Measurements from ENCODE around the gene RNF222.
"Not testable (repeated sequence)": the region's sequence is repeated elsewhere in the genome, so short reads cannot be mapped to it uniquely, and the experiment has no call there.

RNF222 gene

GRCh38 chr17:8378117-8378516 is 19.5 kb downstream of the RNF222 start:
- FAIRE-seq = not testable (repeated sequence)

DNA sequence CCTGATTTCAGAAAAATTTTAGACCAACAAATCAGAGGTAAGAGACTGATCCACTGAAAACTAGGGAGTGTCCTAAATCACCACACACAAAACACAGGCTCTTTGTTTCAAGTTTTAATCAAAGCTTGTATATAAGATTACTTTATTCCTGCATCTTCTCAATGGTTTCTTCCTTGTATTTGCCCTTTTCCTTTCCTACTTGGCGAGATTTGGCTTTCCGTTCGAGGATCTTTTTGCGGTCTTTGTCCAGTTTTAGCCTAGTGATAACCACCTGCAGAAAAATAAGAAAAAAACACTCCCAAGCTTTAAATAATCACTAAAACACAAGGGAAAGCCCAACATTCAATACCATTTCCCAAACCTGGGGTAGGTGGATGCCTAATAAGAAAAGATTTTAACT is 20.2 kb downstream of the RNF222 start:
- no peak for FAIRE-seq

DNA sequence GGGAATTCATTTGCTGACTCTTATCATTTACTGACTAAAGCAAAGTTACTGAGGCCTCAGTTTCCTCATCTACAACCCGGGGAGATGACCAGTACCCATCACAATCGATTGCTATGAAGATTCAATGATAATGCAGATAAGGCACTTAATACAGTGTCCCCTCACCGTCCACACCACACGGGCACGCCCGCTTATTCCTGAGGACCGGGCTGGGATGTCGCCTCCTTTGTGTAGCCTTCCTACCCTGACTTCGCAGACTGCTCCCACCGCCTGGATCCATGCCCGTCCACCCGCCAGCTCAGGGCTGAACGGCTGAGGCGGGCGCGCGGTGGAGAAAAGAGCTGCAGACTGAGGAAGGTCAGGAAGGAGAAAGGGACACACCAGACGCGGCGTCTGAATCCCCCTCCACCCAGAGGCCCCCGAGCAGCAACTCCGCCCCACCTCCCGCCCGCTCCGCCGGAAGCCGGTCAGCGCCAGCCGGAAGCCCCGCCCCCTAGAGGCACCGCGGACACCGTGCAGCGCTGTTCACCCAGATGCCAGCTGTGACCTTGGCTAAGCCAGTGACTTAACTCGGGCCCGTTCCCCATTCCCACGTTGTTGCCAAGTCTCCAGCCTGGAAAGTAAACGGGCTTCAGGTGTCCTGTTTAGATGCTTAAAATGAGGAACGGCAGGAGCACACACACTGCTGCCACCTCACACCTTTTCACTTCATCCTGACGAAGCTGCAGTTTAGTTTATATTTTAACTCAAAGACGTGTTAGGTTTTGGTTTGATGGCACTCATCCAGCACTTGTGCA is 21.2 kb downstream of the RNF222 start, which contains the start of gene KRABD2:
Gene KRABD2 (minus strand): TSS at position 434 of the 797 bp plus-strand sequence.
- no peak for FAIRE-seq

- no peak for FAIRE-seq
These were observed 21.8 kb downstream of the RNF222 start for GRCh38 chr17:8375738-8376259.

DNA sequence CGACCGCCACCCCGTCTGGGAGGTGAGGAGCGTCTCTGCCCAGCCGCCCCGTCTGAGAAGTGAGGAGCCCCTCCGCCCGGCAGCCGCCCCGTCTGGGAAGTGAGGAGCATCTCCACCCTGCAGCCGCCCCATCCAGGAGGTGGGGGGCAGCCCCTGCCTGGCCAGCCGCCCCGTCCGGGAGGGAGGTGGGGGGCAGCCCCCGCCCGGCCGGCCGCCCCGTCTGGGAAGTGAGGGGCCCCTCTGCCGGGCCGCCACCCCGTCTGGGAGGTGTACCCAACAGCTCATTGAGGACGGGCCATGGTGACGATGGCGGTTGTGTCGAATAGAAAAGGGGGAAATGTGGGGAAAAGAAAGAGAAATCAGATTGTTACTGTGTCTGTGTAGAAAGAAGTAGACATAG is 23.8 kb downstream of the RNF222 start:
- not testable (repeated sequence) for FAIRE-seq

- no peak for FAIRE-seq
These were observed 25.2 kb downstream of the RNF222 start for GRCh38 chr17:8372422-8372821.

- FAIRE-seq = no peak
These were observed 25.8 kb downstream of the RNF222 start for GRCh38 chr17:8371786-8372185.

- no peak for FAIRE-seq
These were observed 27.7 kb downstream of the RNF222 start for GRCh38 chr17:8369944-8370343.

GRCh38 chr17:8368193-8368592 is 29.4 kb downstream of the RNF222 start:
- FAIRE-seq = no peak

DNA sequence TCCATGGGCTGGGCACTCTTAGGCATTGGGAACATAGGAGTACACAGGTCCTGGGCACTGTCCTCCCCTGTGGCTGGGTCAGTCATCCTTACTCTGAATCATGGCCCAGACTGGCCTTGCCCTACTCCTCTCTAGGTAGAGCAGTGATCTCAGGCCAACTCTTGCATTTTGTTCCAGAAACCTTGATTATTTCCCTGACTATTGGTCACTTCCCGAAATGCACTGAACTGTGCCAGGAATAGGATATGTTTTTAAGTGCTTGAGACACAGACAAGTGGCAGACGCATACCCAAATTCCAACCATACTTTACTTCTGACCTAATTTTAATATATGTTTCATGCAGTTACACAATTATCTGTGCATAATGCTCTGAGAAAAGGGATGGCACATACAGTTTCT is 31.4 kb downstream of the RNF222 start:
- no peak for FAIRE-seq

DNA sequence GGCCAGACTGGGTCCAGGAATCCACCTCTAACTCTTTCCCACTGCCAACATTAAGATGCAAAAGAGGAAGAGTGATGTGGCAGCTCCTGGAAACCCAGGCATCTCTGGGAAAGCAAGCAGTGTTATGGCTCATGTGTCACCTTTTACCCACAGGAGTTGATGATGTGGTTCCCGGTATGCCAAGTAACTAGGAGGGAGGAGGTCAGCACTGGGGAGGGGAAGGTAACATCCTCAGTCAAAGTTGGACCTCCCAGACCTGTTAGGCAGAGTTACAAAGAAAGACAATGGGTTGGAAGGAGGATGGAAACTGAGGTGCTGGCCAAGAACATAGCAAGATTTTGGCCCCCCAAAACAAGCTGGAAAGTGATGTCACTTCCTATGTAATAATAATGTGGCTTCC is 32.5 kb downstream of the RNF222 start:
- FAIRE-seq = no peak

GRCh38 chr17:8362651-8363332 is 34.8 kb downstream of the RNF222 start:
- no peak for FAIRE-seq

DNA sequence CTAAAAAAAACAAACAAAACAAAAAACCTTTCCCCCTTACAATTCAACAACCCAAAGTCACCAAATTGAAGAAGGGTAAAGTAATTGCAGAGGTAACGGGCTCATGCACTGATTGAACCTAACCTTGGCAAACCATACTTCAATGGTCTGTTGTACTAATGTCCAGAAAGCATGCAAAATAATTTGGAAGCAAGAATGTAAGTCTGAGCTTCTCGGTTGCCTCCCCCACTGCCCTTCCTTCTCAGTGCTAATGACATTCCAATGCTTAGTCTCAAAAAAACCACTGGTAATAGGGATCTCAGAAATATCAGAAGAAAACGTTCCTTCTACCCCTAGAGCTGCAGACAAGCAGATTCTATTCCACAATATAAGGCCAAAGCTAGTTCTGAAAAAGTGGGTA is 36.9 kb downstream of the RNF222 start:
- FAIRE-seq = peak; percentile 50

DNA sequence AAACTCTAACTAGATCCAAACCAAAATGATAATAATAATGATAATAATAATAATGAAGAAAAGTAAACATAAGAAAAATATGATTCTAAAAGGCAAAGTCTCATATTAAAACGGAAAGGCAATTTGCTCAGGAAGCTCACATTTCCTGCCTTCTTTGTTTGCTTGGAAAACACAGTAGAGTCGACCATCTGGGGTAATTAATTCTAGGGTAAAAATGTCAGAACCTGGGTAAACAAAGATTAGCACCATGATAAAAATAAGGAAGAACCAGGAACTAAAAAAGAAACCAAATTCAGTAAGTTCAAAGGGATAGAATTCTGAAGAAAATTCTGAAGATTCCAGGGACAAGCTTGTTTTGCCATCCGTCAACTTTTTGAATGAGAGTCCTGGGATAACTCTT is 37.4 kb downstream of the RNF222 start:
- peak; percentile 91 for FAIRE-seq

- FAIRE-seq = no peak
These were observed 37.9 kb downstream of the RNF222 start for GRCh38 chr17:8359769-8360168.

DNA sequence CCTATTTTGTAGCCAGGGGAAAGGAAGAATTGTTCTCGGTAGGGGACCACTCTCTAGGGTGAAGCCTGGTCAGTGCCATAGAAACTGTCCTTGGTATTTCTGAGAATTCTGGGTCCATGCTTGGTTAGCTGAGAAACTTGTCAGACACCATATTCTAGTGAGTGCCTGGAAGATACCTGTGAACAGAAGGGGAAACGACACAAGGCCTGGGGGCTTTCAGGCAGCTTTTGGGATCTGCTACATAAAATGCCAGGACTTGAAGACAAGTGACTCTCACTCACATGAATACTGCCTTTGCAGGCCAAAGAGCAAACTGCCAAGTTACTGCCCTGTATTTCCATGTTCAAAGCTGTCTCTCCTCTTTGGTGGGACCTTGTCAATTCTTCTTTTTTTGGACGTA is 39.7 kb downstream of the RNF222 start:
- no peak for FAIRE-seq

GRCh38 chr17:8354236-8354635 is 43.4 kb downstream of the RNF222 start:
- no peak for FAIRE-seq

DNA sequence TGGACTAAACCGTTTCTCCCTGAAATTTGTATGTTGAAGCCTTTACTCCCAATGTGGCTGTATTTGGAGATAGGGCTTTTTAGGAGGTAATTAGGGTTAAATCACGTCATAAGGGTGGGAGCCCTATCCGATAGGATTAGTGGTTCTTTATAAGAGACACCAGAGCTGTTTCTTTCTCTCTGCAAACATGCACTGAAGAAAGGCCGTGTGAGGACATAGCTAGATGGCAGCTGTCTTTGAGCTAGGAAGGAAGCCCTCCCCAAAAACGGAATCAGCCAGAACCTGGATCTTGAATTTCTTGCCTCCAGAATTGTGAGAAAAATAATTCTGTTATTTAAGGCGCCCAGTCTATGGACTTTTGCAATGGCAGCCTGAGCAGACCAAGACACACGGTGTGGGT is 43.9 kb downstream of the RNF222 start:
- no peak for FAIRE-seq

GRCh38 chr17:8350339-8350738 is 47.3 kb downstream of the RNF222 start:
- no peak for FAIRE-seq

GRCh38 chr17:8347001-8347400 is 50.6 kb downstream of the RNF222 start:
- not testable (repeated sequence) for FAIRE-seq

- FAIRE-seq = no peak
These were observed 51.5 kb downstream of the RNF222 start for GRCh38 chr17:8345951-8346665.

GRCh38 chr17:8345052-8345690 is 52.5 kb downstream of the RNF222 start:
- no peak for FAIRE-seq

DNA sequence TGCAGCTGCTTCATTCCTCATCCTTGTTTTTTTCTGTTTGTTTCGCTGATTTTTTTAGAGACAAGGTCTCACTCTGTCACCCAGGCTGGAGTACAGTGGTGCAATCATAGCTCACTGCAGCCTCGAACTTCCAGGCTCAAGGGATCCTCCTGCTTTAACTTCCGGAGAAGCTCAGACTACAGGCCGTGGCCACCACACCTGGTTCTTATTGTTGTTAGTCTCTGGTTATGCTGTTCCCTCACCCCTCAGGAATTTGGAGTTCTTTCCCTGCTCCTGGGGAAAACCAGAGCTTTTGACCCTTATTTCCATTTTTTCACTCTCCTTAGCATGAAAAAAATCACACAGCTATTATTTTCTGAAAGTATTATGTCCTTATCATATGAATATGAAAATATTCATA is 56.2 kb downstream of the RNF222 start:
- no peak for FAIRE-seq

Data from endometrium (tissue), 2 donors.